Large intestine (tissue), 3 donors: ENCODE results near the gene RRP9. TPM values are rescaled to one million over a fixed set of nuclear protein-coding genes. Genes with fewer than 3 reads are reported as not detected.

Experiments used
- DNase-seq, 2 donors: peaks; one replicate each; pipeline versions ENCODE4 v3.0.0 to v3.0.0-alpha.2; 2013
- H3K27ac ChIP-seq: one replicate; pipeline ENCODE4 v1.5.1; 2013; ENCODE audit warnings: low read length
- H3K27me3 ChIP-seq: 2 replicates; pipeline ENCODE4 v1.6.1; 2013; ENCODE audit warnings: low read length; ENCODE audit not compliant: control insufficient read depth, insufficient read depth
- H3K36me3 ChIP-seq: 2 replicates; pipeline ENCODE4 v1.6.1; 2013; ENCODE audit warnings: low read length; ENCODE audit not compliant: control insufficient read depth, insufficient read depth
- H3K4me1 ChIP-seq: one replicate; pipeline ENCODE4 v1.6.1; 2013; ENCODE audit warnings: low read length; ENCODE audit not compliant: control insufficient read depth, insufficient read depth
- H3K4me3 ChIP-seq: one replicate; pipeline ENCODE4 v1.5.1; 2013; ENCODE audit warnings: low read length
- H3K9me3 ChIP-seq: one replicate; pipeline ENCODE4 v1.6.1; 2013; ENCODE audit warnings: mild to moderate bottlenecking, low read depth, low read length, moderate library complexity; ENCODE audit not compliant: control insufficient read depth
- WGBS: methylation state at CpG from one replicate; pipeline ENCODE4 v1.1.5; 2013; ENCODE audit warnings: low lambda C conversion rate; ENCODE audit not compliant: insufficient coverage; 5-methylcytosine and 5-hydroxymethylcytosine counted together
- polyA plus RNA-seq: library from polyadenylated mRNA; unstranded; fragments of 120-200 nt; gene quantifications from one replicate; pipeline ENCODE4 v1.2.1, GENCODE V29; 2013

The RRP9 gene
- polyA plus RNA-seq, 1 donor, result 17.8 TPM

DNA sequence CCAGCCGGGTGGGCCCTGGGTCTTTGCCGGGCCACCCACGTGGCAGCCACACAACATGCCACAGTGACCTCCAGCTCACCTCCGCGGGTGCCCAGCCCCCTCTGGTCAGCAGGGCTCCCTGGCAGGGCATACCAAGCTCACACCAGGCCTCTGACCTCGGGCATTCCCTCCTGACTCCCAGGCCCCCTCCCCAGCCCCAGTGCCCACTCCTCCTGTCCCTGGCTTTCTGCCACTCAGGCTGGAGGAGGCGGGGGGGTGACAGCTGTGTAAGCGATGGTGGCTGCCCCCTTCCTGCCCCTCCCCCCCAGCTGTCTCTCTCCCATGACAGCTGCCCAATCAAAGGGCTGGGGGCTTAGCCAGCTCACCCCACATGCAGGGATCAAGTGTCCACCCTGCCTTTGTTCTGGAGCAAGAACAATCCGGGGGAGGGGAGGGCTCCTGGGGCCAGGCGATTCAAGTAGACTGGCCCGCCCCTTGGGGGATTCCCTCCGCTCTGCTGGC is 22.3 kb upstream of the RRP9 start:
- WGBS, result no CpG with 5 or more reads among the region's 12 CpGs
- DNase-seq, result no peak
- no peaks in the 10 kb centered on the region for H3K27me3 ChIP-seq
- H3K9me3 ChIP-seq, result no peaks in the 10 kb centered on the region
- H3K4me3 ChIP-seq, result no peak overlapping the region
- H3K27ac ChIP-seq, result no peak overlapping the region
- peaks cover 30% of the 10 kb centered on the region for H3K4me1 ChIP-seq
- H3K36me3 ChIP-seq, result peaks cover 8% of the 10 kb centered on the region

DNA sequence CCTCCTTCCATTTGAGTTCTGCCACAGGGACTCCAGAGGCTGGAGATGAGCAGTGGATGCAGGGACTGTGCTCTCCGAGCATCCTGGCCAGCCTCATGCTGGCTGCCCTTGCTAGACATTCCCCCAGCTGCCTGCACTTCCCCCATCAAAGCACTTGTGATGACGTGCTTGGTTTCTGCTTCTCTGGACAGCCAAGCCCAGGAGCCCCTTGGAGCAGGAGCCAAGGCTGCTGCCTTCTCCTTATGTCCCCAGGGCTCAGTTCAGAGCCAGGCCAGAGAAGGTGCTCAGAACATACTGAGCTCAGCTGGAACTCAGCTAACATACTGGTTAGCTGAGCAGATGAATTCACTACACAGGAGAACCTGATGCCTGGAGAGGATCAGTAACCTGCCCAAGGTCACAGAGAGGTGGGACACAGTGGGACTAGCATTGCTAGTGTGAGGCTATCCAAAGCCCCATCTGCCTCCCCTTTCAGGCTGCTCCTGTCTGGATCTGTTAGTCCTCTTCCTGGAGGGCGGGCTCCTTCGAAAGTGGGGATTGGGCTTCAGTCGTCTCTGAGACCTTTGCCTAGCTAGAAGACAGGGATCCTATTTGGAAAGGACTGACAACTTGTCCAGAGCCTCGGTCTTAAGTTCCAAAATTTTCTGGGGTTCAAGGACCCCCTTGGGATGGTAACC is 21.3 kb upstream of the RRP9 start:
- H3K4me3 ChIP-seq, result no peak overlapping the region
- H3K4me1 ChIP-seq, result peaks cover 26% of the 10 kb centered on the region
- no peaks in the 10 kb centered on the region for H3K9me3 ChIP-seq
- no peaks in the 10 kb centered on the region for H3K27me3 ChIP-seq
- peaks cover 9% of the 10 kb centered on the region for H3K36me3 ChIP-seq
- DNase-seq, result peak in 1 of 2 donors; percentile 27
- WGBS, result no CpG with 5 or more reads among the region's 6 CpGs
- H3K27ac ChIP-seq, result no peak overlapping the region

DNA sequence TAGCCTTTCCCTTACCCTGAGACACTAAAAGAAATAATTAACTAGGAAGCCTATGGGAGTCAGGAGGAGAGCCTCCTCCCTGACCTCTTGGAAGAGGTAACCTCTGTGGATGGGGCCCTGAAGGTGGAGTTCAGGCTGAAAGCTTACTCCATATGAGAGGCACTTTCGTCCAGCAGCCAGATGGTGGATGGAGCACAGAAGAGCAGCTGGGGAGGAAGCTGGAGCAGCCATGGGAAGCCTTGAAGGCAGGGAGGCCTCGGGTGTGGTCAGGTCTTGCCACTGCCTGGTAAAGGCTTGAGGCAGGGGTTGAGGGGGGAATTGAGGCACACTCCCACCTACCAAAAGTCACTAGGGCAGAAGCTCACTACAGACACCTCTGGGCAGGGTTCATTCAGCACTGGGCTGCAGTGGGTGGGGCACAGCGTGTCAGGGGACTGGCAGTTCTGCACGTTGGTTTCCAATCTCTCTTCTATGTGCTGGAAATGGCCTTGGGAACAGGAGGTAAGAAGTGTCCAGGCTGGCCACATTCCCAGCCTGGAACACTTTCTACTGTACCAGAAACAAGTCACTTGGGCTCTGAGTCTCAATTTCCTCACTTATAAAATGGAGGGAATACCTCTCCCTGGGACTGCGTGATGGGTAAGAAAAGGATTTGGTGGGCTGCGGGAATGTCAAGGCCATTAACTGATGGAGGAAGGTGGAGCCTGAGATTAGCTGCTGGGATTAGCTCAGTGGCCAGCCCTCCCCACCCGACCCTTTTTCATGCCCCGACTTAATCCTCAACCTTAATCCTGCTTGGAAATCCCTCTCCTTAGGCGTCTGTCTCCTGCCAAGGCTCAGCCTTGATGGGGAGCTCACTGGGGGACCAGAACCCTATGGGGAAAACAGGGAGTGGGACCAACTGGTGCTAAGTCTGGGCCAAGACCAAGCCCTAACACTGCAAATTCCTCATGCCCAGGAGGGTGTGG is 20.2 kb upstream of the RRP9 start:
- Histone ChIP-seq H3K27ac (peak overlapping the region; percentile 59), H3K4me1 (peaks cover 25% of the 10 kb centered on the region), H3K4me3 (no peak overlapping the region), H3K9me3 (no peaks in the 10 kb centered on the region), H3K36me3 (peaks cover 12% of the 10 kb centered on the region), H3K27me3 (no peaks in the 10 kb centered on the region)
- DNase-seq, result peak; percentile 40 to 66
- no CpG with 5 or more reads among the region's 9 CpGs for WGBS

DNA sequence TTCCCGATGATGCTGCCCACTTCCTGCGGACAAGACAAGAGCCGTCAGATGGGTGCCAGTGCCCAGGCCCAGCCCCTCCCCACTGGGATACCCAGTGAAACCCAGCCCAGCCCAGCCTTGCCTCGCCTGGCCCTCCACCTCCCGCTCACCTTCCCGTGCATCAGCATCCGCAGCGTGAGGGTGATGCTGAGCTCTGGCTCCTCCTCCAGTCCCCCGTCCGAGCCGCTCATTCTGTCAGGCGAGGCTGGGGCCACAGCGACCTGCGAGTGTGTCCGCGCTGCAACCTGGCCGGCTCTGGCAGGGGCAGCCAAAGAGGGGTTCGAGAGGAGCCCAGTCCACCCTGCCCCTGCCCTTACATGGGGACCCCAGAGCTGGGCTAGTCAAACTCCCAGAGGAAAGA is 19.3 kb upstream of the RRP9 start:
- Histone ChIP-seq H3K36me3 (peaks cover 12% of the 10 kb centered on the region), H3K27me3 (no peaks in the 10 kb centered on the region), H3K9me3 (peaks cover 2% of the 10 kb centered on the region), H3K27ac (no peak overlapping the region), H3K4me3 (no peak overlapping the region), H3K4me1 (peaks cover 19% of the 10 kb centered on the region)
- WGBS, result no CpG with 5 or more reads among the region's 18 CpGs
- no peak for DNase-seq

DNA sequence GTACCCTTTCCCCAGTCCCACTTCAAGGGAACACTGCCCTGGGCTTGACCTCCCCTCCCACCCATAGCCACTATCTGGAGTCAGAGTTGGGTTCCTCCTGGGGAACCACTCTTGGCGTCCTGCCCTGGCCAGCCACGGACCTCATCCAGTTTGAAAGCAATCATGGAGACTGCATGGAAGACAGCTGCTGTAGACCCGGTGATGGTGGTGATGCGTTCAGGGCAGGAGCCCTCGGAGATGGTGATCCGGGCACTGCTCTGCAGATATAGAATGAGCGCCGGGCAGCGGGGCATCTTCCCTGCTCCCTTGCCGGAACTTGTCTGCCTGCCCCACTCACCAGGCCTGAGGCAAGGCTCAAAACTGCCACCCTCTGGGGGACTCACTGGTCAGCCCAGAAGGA is 18.7 kb upstream of the RRP9 start:
- no peak for DNase-seq

DNA sequence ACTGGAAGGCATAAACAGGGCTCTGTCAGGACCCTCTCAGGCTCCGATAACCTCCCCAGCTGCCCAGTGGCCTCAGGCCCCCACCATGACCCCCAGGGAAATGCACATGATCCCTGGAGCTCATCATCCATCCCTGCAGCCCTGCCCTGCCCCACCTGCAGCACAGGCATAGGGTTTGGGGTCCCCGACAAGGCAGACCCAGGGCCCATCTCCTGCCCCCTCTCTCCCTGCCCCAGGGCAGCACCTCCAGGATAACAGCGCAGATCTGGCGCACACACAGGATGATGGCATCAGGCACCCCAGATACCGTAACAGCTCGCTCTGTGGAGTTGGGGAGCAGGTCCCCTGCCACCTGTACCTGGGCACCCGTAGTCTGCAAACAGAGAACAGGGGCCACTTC is 17.9 kb upstream of the RRP9 start:
- no CpG with 5 or more reads among the region's 7 CpGs for WGBS
- Histone ChIP-seq H3K36me3 (peaks cover 12% of the 10 kb centered on the region), H3K27me3 (peaks cover 10% of the 10 kb centered on the region), H3K4me3 (no peak overlapping the region), H3K4me1 (peaks cover 19% of the 10 kb centered on the region), H3K9me3 (peaks cover 9% of the 10 kb centered on the region), H3K27ac (no peak overlapping the region)
- no peak for DNase-seq

More for the DNA sequence above, 18.7 kb upstream of the RRP9 start:
- H3K4me3 ChIP-seq, result no peak overlapping the region
- H3K9me3 ChIP-seq, result peaks cover 5% of the 10 kb centered on the region
- peaks cover 19% of the 10 kb centered on the region for H3K4me1 ChIP-seq
- H3K27ac ChIP-seq, result no peak overlapping the region
- peaks cover 12% of the 10 kb centered on the region for H3K36me3 ChIP-seq
- H3K27me3 ChIP-seq, result peaks cover 2% of the 10 kb centered on the region
- WGBS, result no CpG with 5 or more reads among the region's 10 CpGs

DNA sequence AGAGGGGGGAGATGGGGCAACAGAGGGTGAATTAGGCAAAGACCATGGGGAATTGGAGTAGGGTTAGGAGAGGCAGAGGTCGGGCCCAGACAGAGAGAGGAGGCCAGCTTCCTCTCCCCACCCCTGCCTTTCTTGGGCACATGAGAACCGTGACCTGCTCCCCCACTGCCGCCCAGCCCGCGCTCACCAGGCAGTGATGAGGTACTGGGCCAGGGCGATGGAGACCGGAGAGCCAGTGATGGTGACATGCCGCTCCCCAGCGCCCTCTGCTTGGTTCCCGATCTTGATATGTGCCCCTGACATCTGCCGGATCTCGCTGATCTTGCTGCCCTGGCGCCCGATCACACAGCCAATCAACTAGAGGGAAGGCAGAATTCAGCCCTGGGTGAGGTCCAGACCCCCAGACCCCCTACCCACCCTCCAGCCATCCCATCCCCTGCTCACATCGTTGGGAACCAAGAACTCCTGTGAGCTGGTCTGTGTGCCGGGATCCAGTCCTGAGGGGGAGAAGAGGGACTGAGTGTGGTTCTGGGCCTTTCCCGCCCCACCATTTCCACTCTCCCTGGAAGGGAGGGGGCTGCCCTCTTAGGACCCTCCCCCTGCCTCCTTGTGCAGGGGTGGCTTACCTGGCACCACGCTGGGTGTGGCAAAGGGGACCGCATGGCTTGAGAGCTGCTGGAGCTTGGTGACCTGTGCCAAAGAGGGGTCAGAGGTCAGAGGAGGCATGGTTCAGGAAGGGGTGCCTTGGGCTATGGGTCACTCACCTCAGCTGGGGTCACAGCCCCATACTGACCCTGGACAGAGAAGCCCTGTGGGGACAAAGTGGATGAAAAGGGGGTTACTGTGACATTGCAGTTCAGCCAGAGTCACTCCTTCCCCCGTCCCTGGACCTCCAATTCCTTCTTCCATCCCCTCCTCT is 17.2 kb upstream of the RRP9 start:
- no CpG with 5 or more reads among the region's 20 CpGs for WGBS
- no peak for DNase-seq
- Histone ChIP-seq H3K27ac (no peak overlapping the region), H3K4me3 (no peak overlapping the region), H3K9me3 (peaks cover 9% of the 10 kb centered on the region), H3K27me3 (peaks cover 17% of the 10 kb centered on the region), H3K36me3 (peaks cover 12% of the 10 kb centered on the region), H3K4me1 (peaks cover 19% of the 10 kb centered on the region)

DNA sequence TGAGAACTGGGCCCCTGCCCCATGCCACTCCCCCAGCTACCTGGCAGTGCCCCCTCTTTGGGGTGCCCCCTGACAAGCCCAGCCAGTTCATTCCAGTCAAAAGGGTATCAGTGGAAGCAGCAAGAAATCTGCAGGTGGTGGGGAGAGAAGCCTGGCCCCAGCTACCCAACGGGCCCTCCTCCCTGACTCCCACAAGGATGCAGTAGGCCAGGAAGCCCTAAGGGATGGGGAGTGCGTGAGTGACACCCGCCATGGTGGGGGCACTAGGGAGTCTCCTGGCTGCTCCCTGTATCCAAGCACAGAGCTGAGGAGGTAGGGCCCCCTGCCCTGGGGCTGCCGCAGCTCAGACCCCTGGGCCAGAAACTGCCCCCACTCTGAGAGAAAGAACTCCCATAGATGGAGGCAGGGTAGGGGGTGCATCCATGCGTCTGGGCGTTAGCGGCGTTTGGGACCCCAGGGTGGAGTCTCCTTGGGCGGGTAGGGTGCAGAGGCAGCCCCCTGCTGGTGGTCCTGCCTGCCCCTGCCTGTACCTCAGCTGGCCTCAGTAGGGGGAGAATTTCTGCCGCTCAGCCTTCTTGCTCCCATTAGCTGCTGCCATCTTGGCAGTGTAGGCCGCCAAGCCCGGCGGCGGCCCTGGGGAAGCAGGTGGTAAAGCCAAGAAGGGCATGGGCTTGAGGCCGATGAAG is 16.0 kb upstream of the RRP9 start:
- DNase-seq, result no peak
- no CpG with 5 or more reads among the region's 15 CpGs for WGBS
- H3K36me3 ChIP-seq, result peaks cover 12% of the 10 kb centered on the region
- H3K27me3 ChIP-seq, result peaks cover 23% of the 10 kb centered on the region
- peaks cover 9% of the 10 kb centered on the region for H3K9me3 ChIP-seq
- no peak overlapping the region for H3K4me3 ChIP-seq
- H3K4me1 ChIP-seq, result peaks cover 17% of the 10 kb centered on the region
- H3K27ac ChIP-seq, result no peak overlapping the region

DNA sequence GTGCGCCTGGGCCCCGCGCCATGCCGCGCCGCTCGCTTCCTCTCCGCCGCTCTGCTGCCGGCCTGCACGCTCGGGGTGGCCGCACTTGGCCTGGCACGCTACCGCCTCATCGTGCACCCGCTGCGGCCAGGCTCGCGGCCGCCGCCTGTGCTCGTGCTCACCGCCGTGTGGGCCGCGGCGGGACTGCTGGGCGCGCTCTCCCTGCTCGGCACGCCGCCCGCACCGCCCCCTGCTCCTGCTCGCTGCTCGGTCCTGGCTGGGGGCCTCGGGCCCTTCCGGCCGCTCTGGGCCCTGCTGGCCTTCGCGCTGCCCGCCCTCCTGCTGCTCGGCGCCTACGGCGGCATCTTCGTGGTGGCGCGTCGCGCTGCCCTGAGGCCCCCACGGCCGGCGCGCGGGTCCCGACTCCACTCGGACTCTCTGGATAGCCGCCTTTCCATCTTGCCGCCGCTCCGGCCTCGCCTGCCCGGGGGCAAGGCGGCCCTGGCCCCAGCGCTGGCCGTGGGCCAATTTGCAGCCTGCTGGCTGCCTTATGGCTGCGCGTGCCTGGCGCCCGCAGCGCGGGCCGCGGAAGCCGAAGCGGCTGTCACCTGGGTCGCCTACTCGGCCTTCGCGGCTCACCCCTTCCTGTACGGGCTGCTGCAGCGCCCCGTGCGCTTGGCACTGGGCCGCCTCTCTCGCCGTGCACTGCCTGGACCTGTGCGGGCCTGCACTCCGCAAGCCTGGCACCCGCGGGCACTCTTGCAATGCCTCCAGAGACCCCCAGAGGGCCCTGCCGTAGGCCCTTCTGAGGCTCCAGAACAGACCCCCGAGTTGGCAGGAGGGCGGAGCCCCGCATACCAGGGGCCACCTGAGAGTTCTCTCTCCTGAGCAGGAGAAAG is 14.4 kb upstream of the RRP9 start:
- peaks cover 12% of the 10 kb centered on the region for H3K36me3 ChIP-seq
- no CpG with 5 or more reads among the region's 97 CpGs for WGBS
- H3K27ac ChIP-seq, result no peak overlapping the region
- H3K4me3 ChIP-seq, result no peak overlapping the region
- DNase-seq, result peak; percentile 42 to 71
- peaks cover 23% of the 10 kb centered on the region for H3K27me3 ChIP-seq
- peaks cover 4% of the 10 kb centered on the region for H3K4me1 ChIP-seq
- H3K9me3 ChIP-seq, result peaks cover 9% of the 10 kb centered on the region
